ENCODE results near the gene NME9.

The NME9 gene

DNA sequence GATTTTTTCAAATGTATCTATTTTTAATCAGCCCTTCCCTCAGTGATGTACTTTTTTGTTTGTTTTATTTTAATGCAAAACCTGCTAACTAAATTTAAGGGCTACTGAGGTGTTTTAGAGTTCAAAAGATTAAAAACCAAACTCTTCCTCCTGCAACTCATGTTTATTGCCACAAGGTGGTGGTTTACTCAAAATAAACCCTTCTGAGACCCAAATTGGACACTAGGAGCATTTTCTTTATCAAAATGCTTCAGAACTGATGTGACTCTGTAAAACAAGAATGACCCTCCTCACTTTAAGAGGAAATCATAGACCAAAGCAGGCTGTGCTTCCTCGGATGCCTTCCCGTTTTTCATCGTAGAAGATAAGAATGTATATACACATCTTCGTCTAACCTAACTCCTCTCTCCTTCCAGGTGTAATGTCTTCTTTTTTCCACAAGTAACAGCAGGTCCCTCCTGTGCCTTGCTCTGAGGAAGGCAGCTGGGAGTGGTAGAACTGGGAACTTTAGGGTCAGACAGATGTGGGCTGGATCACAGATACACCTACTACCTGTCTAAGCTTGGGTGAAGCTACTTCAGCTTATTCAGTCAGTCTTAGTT, 2.9 kb upstream of the NME9 start:
- peak; percentile 20 to 26 for DNase-seq
- TF ChIP-seq GATA1 (IDR thresholded peaks at IDR 0.05; ENCODE audit: low read depth, low read length) (no peak), POLR2A (IDR thresholded peaks at IDR 0.05; ENCODE audit: low read length) (no peak)

DNA sequence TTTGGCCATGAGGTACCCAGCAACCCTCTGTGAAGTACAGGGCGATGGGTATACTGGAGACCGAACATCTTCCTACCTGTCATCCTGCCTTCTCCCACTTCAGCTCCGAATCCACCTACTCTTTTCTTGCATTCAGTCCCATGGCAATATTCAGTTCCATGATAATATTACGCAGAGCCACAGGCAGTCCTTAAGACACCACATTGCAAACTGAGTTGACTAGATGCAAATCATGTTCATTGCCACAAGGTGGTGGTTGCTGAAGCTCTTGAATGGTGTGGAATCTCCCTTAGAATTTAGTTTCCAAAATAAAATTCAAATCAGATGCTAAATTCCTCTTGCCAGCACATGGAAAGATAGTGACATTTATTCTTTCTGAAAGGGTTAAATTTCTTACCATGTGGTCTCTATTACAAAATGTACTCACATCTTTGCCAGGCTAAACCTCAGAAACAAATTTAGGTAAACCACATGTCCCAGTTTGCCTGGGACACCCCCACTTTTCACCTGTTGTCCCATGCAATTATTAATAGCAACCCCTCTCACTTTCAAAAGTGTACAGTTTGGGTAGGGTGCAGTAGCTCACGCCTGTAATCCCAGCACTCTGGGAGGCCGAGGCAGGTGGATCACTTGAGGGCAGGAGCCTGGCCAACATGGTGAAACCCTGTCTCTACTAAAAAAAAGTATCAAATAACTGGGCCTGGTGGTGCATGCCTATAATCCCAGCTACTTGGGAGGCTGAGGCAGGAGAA, 1.7 kb upstream of the NME9 start:
- TF ChIP-seq GATA1 (IDR thresholded peaks at IDR 0.05; ENCODE audit: low read depth, low read length), result no peak
- no peak for TF ChIP-seq POLR2A (IDR thresholded peaks at IDR 0.05; ENCODE audit: low read length)
- no peak for DNase-seq

DNA sequence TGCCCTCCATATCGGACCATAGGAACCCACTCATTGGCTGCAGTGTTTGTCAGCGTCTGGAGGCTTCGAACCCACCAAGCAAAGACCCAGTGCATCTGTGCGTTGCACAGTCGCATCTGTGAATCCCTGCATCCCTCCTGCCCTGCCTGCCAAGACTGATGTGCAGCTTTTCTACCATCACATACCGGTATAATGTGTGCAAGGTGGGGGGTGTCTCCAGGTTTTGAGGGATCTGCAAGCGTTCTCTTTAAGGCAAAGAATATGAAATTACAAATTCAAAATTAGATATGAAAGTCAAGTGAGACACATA, 288 bp upstream of the NME9 start:
- TF ChIP-seq POLR2A (IDR thresholded peaks at IDR 0.05; ENCODE audit: low read length), result no peak
- TF ChIP-seq GATA1 (IDR thresholded peaks at IDR 0.05; ENCODE audit: low read depth, low read length), result no peak

DNA sequence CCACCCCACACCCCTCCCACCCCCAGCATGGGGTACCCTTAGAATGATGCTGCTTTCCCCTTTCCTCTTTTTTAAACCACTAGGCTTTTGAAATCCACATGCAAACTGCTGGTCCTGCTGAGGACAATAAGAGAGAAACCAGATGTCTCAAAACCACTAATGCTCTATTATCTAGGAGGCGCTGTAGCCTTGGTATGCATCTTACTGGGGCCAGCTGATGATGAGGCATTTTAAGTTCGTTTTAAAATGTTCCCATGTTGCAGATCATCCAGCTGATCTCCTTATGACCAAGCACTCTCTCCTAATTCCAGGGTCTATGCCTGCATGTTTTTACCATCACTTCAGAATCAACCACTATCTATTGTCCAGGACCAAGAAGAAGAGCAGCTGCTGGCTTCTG, 1.3 kb downstream of the NME9 start:
- TF ChIP-seq POLR2A (IDR thresholded peaks at IDR 0.05; ENCODE audit: low read length), result no peak
- no peak for TF ChIP-seq GATA1 (IDR thresholded peaks at IDR 0.05; ENCODE audit: low read depth, low read length)
- DNase-seq, result peak; percentile 23 to 35

More for the DNA sequence above, 288 bp upstream of the NME9 start:
- DNase-seq, result no peak

DNA sequence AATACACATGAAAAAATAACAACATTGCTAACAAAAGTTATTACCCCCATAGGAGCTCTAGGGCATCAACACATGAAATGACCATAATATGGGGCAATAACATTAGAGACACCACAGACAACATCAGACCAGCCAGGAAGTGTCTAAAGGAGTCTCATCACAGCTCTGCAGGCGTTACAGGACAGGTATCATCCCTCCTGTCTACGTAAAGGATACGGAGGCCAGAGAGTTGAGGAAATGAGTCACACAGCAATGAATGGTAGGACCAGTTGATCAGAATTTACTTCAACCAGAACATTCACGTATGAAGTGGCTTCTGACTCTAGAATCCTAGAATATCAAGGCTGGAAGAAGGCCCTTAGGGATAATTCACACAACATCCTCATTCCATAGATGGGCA, 1.8 kb downstream of the NME9 start:
- TF ChIP-seq GATA1 (IDR thresholded peaks at IDR 0.05; ENCODE audit: low read depth, low read length), result no peak
- TF ChIP-seq POLR2A (IDR thresholded peaks at IDR 0.05; ENCODE audit: low read length), result no peak
- no peak for DNase-seq

DNA sequence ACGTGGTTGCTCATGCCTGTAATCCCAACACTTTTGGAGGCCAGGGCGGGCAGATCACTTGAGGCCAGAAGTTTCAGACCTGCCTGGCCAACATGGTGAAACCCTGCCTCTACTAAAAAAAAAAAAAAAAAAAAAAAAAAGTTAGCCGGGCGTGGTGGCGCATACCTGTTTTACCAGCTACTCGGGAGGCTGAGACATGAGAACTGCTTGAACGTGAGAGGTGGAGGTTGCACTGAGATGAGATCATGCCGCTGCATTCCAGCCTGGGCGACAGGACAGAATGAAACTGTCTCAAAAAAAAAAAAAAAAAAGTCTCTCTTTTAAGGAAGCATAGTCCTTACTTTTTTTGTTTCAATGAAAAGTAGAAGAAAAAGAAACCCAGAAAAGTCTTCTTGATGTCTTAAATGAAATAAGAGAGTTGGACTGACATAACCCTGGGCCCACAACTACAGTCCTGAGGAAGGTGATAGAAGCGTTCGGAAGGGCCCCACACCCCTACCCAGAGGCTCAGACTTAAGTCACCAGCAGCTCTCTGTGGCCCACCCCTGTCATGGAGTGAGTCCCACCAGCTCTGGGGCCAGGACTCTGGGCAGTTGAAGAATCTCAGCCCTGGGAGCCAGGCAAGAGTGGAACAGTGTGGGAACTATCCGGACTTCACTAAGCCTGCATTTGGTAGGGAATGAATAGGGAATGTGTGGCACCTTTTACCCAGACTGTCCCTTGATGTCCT, 2.6 kb downstream of the NME9 start:
- no peak for DNase-seq
- no peak for TF ChIP-seq GATA1 (IDR thresholded peaks at IDR 0.05; ENCODE audit: low read depth, low read length)
- no peak for TF ChIP-seq POLR2A (IDR thresholded peaks at IDR 0.05; ENCODE audit: low read length)

DNA sequence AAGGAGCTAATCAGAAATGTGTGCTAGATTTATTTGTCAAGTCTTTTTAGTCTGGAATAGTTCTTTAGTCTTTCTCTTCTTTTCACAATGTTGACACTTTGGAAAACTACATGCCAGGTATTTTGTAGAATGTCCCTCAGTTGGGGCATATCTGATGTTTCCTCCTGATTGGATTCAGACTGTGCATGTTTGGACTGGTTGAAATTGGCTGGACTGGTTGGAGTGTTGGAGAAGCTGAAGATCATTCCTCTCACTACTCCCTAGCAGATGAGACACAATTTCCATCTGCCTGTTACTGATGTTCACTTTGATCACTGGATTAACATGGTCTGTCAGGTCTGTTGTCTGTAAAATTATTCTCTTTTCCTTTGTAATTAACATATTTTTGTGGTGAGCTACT, 3.7 kb downstream of the NME9 start:
- no peak for DNase-seq
- no peak for TF ChIP-seq POLR2A (IDR thresholded peaks at IDR 0.05; ENCODE audit: low read length)
- no peak for TF ChIP-seq GATA1 (IDR thresholded peaks at IDR 0.05; ENCODE audit: low read depth, low read length)

DNA sequence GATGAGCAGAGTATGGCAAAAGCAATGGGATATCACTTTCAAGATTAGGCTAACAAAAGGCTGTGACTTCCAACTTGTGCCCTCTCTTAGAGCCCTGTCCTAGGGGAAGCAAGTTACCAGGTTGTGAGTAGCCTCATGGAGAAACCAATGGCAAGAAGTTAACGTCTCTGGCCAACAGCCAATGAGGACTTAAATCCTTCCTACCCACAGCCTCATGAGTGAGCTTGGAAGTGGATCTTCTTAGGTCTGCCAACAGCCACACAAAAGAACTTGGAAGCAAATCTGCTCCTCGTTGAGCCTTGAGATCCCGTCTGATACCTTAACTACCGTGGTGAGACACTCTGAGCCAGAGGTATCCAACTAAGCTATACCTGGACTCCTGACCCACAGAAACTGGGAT, 5.7 kb downstream of the NME9 start:
- TF ChIP-seq GATA1 (IDR thresholded peaks at IDR 0.05; ENCODE audit: low read depth, low read length) (no peak), POLR2A (IDR thresholded peaks at IDR 0.05; ENCODE audit: low read length) (no peak)
- no peak for DNase-seq

DNA sequence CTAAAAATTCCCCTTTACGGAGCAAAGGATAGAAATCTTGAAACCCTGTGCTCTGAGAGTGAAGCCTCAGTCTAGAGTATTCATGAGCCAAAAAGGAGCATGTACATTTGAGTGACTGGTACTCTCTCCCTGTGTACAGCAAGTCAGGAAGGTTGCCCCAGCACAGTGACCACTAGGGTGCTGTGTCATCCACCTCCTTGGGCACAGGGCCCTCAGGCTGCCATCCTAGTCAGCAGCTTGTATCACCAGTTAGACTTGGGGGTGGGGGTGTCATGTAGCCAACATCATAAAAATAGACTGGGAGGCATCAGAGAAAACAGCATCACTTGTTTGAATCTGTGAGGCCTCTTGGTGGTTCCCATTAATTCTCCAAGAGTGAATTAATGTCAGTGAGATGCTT, 12.0 kb downstream of the NME9 start:
- TF ChIP-seq GATA1 (IDR thresholded peaks at IDR 0.05; ENCODE audit: low read depth, low read length) (no peak), POLR2A (IDR thresholded peaks at IDR 0.05; ENCODE audit: low read length) (no peak)
- DNase-seq, result no peak

DNA sequence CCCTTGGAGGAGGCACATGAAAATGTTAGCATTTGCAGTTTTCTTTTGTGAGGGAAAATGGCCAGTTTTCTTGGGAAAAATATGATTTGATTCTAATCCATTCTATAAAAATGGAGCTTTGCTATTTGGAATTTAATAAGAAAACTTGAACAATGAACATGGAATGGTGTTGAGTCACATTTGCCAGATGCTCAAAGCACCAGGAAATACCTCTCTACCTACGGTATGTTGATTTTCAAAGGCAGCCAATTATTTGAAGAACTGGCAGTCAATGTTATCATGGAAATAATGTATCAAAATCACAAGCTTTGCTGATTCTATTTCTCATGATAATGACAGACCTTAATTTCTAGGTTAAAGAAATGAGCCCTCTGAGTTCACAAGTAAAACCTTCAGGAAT, 14.9 kb downstream of the NME9 start:
- no peak for TF ChIP-seq GATA1 (IDR thresholded peaks at IDR 0.05; ENCODE audit: low read depth, low read length)
- no peak for TF ChIP-seq POLR2A (IDR thresholded peaks at IDR 0.05; ENCODE audit: low read length)
- DNase-seq, result no peak

DNA sequence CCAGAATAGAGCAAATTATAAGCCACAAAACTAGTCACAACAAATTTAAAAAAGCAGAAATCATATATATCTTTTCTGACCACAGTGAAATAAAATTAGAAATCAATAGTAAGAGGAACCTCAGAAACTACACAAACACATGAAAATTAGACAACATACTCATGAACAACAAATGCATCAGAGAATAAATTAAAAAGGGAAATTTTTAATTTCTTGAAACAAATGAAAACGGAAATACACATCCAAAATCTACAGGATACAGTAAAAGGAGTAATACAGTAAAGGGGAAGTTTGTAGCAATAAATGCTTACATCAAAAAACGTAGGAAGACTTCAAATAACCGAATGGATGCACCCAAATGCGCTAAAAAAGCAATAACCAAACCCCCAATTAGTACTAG, 19.2 kb downstream of the NME9 start:
- DNase-seq, result no peak
- TF ChIP-seq GATA1 (IDR thresholded peaks at IDR 0.05; ENCODE audit: low read depth, low read length), result no peak
- no peak for TF ChIP-seq POLR2A (IDR thresholded peaks at IDR 0.05; ENCODE audit: low read length)

DNA sequence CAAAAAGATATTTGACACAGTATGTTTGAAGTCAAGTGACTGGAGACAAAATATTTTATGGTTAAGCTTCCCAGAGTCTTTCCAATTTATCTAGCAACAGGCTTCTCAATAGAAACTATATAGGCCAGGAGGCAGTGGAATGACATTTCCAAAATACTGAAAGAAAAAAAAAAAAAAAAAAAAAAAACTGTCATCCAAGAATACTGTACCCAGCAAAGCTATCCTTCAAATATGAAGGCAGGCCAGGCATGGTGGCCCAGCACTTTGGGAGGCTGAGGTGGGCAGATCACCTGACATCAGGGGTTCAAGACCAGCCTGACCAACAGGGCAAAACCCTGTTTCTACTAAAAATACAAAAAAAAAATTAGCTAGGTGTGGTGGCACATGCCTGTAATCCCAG, 20.9 kb downstream of the NME9 start:
- TF ChIP-seq GATA1 (IDR thresholded peaks at IDR 0.05; ENCODE audit: low read depth, low read length) (no peak), POLR2A (IDR thresholded peaks at IDR 0.05; ENCODE audit: low read length) (no peak)
- DNase-seq, result no peak

DNA sequence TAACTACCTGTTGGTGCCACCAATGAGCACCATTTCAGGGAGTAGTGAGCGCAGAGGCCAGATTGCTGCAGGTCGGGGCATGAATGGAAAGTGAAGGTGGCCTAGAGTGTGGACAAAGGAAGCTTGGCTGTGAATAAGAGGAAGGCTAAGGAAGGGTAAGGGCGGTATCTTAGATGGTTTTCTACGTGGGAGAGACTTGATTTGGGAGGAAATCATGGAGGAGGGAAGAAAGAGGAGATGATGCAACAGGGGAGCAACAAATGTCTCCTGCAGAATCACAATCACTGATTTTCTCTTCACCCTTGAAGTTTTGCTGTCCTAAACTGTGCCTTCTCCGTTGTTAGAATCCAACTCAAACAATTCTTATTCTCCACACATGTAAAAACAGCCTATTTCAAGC, 21.8 kb downstream of the NME9 start:
- TF ChIP-seq POLR2A (IDR thresholded peaks at IDR 0.05; ENCODE audit: low read length) (no peak), GATA1 (IDR thresholded peaks at IDR 0.05; ENCODE audit: low read depth, low read length) (no peak)
- no peak for DNase-seq

DNA sequence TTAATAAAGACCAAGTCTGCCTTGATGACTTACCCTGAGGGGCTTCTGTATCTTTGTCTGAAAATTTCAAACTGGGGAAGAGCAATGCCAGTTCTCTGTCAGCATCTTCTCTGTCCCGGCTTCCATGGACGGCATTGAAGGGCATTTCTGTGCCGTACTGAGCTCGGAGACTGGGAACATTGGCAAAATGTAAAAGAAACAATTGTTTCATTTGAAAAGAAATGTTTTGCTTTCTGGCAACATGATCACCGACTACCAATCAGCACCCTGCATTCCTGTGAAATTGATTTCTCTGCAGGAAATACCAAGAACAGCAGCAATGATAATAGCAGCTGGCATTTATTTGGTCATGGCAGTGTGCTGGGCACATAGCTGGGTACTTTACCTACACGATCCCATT, 26.2 kb downstream of the NME9 start:
- no peak for DNase-seq
- TF ChIP-seq POLR2A (IDR thresholded peaks at IDR 0.05; ENCODE audit: low read length), result no peak
- no peak for TF ChIP-seq GATA1 (IDR thresholded peaks at IDR 0.05; ENCODE audit: low read depth, low read length)

DNA sequence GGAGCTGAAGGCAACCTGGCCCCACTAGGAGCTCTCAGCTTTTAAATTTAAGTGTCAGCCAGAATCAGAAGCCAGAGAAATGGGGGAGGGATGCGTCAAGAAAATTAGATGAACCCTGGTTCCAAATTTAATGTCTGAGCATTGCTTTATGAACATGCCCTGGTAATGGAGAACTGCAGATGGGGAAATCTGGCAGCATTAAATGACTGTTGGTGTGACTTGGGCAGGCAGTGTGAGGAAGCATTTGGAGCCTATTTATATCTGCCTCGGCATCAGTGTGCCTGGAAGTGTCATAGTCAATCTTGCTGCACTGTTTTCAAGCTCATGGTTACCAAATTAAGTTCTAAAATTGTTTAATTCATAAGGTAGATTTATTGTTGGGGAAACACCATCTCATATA, 29.0 kb downstream of the NME9 start:
- TF ChIP-seq POLR2A (IDR thresholded peaks at IDR 0.05; ENCODE audit: low read length) (no peak), GATA1 (IDR thresholded peaks at IDR 0.05; ENCODE audit: low read depth, low read length) (no peak)
- no peak for DNase-seq
